ENCODE results near the gene COTL1.

DNA sequence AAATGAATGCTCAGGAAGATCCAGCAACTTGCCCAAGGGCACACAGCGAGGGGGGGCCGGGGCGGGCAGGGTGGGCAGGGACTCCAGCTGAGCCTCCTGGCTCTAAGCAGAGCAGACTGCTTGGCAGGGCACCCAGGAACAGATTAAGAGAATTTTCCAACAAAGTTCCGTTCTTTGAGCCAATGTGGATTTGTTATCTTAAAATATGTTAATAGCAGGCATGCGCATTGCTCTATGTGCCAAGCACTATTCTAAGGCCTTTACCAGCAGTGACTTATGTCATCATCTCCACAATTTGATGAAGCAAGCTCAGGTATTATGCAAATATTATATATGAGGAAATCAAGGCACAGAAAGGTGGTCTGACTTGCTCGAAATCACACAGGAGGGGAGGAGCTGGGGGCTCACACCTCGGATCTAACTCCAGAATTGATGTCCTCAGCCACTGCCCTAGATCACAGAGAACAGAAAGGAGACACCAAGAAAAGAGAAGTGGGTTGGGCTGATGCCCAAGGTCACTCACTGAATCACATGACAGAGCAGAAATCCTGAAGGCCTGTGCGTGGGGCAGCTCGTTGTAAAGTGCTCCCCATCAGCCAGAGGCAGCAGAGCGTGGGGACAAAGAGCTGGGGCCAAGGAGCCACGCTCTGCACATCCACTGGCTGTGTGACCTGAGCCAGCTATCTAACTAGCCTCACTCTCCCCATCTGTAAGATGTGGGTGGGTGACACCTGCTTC is 90.2 kb downstream of the COTL1 start:
- TF ChIP-seq EZH2 (IDR thresholded peaks at IDR 0.05; ENCODE audit: insufficient read depth, poor library complexity, severe bottlenecking): no peak
- no peak for TF ChIP-seq EZH2phosphoT487 (IDR thresholded peaks at IDR 0.05; ENCODE audit: insufficient read depth, low read depth)
